Colon (tissue), 2 donors: ENCODE measurements around the gene PACRG.

Source experiments
- FAIRE-seq: peaks from 2 replicates; lab custom pipeline; 2012; peaks lifted over from hg19 to GRCh38; lab: Jason Lieb, UNC
- donor health status: control.
- donor health status: control.

PACRG gene

GRCh38 chr6:162864911-162865310 is 137.1 kb downstream of the PACRG start:
- no peak for FAIRE-seq

DNA sequence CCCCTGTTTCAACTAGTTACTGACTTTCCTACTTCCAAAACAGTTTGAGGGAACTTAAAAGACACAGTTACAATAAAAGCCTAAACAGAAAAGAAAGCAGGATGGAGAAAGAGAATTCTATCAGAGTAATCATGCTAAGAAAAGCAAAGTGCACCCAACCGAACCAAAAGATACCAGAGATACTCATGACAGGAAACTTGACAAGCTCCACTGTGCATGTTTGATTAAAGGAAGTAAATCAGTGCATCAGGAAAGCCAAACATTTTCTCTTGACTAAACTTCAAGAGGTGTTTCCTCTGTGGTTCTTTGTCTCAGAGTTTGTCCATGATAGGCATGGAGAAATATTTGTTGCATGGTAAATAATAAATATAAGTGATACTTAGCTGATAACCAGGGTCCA is 138.9 kb downstream of the PACRG start:
- no peak for FAIRE-seq

- no peak for FAIRE-seq
These were observed 140.6 kb downstream of the PACRG start for GRCh38 chr6:162868397-162868796.

GRCh38 chr6:162871966-162872365 is 144.2 kb downstream of the PACRG start:
- FAIRE-seq, result no peak

GRCh38 chr6:162873537-162873936 is 145.8 kb downstream of the PACRG start:
- FAIRE-seq, result no peak

DNA sequence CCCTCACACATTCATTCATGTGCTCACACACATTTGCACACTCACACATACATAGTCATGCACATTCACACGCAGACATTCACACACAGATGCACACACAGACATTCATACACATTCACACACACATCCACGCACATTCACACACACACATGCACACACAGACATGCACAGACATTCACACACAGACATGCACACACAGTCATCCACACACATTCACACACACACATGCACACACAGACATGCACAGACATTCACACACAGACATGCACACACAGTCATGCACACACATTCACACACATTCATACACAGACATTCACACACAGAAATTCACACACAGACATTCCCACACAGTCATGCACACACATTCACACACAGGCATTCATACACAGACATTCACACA is 147.3 kb downstream of the PACRG start:
- FAIRE-seq, result no peak

DNA sequence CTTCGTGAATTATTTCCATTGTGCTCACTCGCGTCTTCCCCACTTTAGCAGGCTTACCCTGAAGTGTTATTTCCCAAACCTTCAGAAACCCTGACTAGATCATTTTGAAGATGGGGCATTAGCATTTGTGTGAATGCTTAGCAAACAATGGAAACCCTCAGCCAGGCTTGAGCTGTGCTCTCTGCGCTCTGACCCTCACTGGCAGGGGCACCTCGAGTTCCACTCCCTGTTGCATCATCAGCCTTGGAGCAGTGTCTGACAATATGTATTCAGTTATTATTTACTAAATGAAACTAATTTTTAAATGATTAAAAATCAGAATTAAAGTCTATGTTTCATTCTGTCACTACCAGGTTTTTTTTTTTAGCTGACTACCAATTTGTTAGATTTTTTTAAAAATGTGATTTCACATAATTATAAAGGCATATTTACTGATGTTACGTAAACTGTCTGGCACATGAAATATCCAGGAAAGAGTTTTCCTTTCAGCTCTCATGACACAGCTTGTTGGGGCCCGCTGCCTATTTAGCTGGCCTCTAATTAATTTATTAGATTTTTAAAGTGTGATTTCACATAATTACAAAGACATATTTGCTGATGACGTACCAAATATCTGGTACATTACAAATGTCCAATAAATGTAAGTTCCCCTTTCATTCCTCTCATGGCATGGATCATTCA is 155.2 kb downstream of the PACRG start:
- no peak for FAIRE-seq

DNA sequence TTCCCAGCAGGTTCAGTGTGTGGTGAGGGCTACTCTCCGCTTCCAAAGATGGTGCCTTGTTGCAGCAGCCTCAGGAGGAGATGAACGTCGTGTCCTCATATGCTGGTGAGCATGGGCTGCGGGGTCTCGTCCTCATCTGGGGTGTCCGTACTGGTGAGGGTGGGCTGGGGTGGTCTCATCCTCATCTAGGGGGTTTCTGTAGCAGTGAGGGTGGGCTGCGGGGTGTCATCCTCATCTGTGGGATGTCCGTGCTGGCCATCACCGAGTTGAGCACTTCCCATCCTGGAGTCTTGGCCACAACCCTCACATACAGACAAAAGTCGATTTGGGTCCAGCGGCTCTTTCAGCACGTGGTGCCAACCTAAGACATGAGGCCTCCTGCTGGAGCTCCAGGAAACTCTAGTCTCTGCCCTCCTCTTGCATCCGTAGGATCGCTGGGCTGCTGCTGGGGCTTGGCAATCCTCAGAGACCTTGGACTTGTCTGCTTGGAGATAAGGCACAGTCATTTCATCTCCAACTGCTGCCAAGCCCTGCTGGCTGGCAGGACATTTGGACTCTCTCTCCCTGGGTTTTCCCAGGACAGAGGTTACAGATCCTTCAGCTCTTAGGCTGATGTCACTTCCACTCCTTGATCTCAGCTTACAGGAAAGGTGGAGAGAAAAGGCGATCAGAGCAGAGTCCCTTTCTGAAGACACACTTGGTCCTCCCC is 160.4 kb downstream of the PACRG start:
- no peak for FAIRE-seq

DNA sequence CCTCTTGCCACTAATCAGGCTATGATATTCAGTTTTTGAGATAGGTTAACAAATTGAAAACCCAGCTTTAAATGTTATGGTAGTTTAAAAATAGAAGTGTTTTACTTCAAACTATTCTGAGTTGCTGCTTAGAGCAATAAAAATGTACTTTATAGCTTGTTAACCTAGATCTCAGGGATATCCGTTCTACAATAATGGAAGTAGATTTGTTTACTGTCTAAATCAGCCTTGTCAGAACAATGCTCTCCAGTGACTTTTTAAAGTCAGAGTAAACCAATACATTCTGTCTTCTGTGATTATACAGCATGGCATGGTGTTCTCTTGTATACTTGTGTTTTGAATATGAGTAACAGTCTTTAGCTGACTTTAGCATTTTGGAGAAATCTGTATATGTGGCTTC is 161.5 kb downstream of the PACRG start:
- no peak for FAIRE-seq

GRCh38 chr6:162898011-162898410 is 170.2 kb downstream of the PACRG start:
- FAIRE-seq, result no peak

GRCh38 chr6:162899148-162899547 is 171.4 kb downstream of the PACRG start:
- FAIRE-seq, result no peak

DNA sequence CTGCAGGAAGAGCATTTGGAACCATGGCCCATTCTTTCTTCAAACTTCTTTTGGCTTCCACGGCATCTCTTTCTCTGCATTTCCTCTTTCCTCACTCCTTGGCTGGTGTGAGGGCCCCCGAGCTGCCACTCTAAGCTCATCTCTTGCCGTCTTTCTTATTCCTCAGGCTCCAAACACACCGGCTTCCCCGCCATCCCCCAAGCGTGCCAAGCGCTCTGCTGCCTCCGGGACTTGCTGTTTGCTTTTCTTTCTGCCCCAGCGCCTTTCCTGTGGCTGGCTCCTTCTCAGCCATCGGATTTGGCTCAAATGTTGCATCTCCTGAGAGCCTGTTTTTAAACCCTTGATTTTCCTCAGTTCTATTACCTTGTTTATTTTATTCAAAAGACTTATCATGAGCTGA is 172.7 kb downstream of the PACRG start:
- no peak for FAIRE-seq

GRCh38 chr6:162904069-162904663 is 176.4 kb downstream of the PACRG start:
- FAIRE-seq, result no peak

DNA sequence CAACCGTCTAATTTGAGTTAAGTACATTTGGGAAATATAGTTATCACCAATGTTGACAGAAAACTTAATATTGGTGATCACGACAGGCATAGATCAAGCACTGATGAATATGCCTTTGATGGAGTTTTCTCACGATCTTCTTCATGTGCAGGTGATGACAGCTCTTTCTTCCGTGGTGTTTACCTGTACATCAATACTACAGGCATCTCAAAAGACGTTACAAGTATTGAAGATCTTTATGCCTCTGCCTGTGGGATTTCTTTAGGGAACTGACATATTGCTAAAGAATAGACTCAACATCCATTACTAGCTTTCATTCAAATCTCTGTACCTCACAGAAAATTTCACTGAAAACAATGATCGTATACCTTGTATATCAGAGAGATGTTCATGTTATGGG is 178.7 kb downstream of the PACRG start:
- FAIRE-seq, result no peak

DNA sequence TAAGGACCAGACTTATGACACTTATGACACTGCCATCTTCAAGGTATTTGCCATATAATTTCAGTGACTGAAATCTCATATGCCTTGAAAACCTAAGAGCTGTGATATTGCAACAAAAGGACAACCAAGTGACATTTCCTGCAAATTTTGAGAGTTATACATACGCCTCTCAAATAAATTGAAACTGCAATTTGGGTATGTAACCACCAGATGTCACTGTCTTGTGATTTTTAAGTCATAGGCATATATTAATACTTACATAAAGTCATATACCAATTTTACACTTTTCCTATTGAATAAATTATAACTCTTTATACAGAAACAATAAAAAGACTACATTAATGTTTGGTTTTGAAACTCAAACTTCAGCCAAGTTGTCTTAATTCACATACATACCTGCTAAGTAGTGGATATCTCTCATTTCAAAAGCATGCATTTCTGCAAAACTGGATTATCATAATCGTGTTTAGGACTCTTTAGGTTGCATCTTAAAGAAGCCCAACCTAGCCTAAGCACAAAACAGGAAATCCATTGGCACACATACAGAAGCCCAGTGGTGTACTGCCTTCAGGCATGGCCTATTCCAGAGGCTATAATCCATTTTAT is 180.2 kb downstream of the PACRG start:
- no peak for FAIRE-seq

- FAIRE-seq, result no peak
These were observed 185.4 kb downstream of the PACRG start for GRCh38 chr6:162913206-162913605.

DNA sequence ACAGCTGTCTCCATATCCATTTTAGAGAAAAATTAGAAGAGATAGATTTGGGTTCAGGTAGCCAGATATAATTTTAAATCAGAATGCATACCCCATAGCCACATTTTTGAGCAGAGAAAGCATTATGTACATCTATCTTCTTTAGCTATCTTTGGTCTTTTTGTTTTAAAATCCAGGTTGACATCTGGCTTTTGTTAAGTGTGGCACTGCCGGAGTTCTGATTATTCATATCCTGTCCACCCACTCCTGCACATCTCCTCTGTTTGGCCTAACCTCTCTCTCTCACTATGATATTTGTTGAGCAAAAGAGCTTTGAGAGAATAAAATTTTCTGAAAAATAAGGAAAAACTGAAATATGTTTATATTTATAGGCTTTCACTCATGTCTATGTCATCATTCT is 189.7 kb downstream of the PACRG start:
- FAIRE-seq, result no peak

DNA sequence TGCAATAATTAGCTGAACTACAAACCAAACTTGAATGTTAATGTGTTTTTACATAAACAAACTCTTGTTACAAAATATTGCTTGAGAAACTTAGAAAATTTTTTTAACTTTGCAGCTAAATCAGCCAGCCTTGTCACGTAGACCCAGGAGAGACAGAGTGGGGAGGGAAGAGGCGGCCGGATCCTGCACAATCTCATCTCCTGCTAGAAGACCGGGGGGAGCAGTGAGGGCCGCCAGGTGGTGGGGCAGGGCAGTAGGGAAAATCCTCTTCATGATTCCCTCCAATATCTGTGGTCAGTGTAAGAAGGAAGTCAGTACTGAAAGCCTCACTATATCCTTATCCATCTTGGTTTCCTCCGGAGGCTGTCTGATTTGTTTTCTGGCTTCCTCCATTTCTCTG is 193.3 kb downstream of the PACRG start:
- FAIRE-seq, result no peak

DNA sequence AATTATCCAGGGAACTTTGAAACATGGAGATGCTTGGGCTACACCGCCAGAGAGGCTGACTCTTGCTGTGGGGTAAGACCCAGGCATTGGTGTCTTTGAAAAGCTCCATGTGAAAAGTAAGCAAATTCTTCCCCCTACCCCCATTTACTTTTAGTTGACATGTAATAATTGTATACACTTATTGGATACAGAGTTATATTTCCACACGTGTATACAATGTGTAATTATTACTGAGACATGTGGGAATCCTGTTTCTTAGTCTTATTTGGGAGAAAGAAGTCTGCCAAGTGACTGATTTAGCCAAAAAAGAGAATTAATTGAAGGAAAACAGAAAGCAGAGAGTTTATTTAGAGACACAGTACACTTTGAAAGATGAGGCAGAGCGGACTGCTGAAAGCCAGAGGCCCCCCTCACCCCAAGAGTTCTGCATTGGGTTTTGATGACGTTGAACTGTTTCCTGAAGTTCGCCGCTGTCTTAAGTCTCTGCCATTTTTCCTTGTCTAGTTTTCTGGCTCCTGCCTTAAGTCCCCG is 193.8 kb downstream of the PACRG start:
- no peak for FAIRE-seq

GRCh38 chr6:162922563-162923166 is 194.9 kb downstream of the PACRG start:
- no peak for FAIRE-seq

DNA sequence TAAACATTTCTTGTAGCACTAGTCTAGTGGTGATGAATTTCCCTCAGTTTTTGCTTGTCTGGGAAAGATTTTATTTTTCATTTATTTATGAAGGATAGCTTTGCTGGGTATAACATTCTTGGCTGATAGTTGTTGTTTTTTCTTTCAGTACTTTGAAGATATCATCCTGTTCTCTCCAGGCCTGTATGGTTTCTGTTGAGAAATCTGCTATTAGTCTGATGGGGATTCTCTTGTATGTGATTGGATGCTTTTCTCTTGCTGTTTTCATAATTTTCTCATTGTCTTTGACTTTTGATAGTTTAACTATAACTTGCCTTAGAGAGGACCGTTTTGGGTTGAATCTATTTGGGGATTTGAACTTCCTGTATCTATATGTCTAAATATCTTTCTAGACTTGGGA is 207.1 kb downstream of the PACRG start:
- no peak for FAIRE-seq

DNA sequence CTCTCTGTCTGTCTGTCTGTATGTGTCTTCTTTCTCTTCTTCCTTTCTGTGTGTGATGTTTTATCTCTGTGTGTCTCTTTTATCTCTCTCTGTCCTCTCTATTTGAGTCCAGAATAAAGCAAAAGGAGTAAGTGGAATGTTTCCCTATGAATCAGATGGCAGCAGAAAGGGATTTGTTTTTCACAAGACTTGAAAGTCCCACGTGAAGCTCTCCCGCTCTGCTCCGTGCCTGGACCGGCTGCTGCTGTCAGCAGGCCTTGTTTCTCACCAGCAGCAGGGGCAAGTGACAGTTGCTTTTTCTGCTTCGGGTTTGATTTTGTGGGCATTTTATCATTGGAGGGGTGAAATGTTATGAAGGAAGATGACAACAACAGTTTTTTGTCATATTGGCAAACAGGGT is 212.7 kb downstream of the PACRG start:
- FAIRE-seq, result no peak

GRCh38 chr6:162941128-162941527 is 213.4 kb downstream of the PACRG start:
- FAIRE-seq, result no peak
